ENCODE measurements around the gene SLC38A8. TPM values are rescaled to one million over a fixed set of nuclear protein-coding genes. Genes with fewer than 3 reads are reported as not detected.

The SLC38A8 gene
- total RNA-seq, 4 donors from 2014 or later: not detected

- in situ Hi-C loops (cut with MboI; ENCODE audit: low pct_ligation_motif_present in 1 of 4, low pct_unique_long_range_greater_than_20kb in 1 of 4, low sequenced_read_pairs in 3 of 4) (loop anchor here (10.0 to 25.0 kb wide), 3 partner anchors 105 to 255 kb away; partner anchors contain the start of genes HSBP1 (in 3 of the 4), NECAB2 (in 3 of the 4) and OSGIN1 (in 3 of the 4)), intact Hi-C loops (cut with DNase I; ENCODE audit: low total_unique reads) (loop anchor here (10.0 kb wide), 1 partner anchor 243 kb away; no protein-coding TSS in a partner anchor)
- H3K9me3 ChIP-seq: no peaks in the 10 kb centered on the region
- peaks cover 0 to 85% (median 30%) of the 10 kb centered on the region in 4 donors for H3K36me3 ChIP-seq
- no peak overlapping the region for H3K4me3 ChIP-seq
- H3K27ac ChIP-seq: no peak overlapping the region
- WGBS, 2 donors (ENCODE audit: low coverage in 1 of 2): 90 to 100% methylated on average over 7 to 9 of the region's 9 CpGs
- no peaks in the 10 kb centered on the region for H3K4me1 ChIP-seq
- TF ChIP-seq, protein P1, sequence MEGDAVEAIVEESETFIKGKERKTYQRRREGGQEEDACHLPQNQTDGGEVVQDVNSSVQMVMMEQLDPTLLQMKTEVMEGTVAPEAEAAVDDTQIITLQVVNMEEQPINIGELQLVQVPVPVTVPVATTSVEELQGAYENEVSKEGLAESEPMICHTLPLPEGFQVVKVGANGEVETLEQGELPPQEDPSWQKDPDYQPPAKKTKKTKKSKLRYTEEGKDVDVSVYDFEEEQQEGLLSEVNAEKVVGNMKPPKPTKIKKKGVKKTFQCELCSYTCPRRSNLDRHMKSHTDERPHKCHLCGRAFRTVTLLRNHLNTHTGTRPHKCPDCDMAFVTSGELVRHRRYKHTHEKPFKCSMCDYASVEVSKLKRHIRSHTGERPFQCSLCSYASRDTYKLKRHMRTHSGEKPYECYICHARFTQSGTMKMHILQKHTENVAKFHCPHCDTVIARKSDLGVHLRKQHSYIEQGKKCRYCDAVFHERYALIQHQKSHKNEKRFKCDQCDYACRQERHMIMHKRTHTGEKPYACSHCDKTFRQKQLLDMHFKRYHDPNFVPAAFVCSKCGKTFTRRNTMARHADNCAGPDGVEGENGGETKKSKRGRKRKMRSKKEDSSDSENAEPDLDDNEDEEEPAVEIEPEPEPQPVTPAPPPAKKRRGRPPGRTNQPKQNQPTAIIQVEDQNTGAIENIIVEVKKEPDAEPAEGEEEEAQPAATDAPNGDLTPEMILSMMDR (IDR thresholded peaks at IDR 0.05): no peak
- no peak for TF ChIP-seq POLR2A (IDR thresholded peaks at IDR 0.05)
- TF ChIP-seq EP300 (IDR thresholded peaks at IDR 0.05; ENCODE audit: low read depth): no peak
- TF ChIP-seq POLR2AphosphoS5 (IDR thresholded peaks at IDR 0.05): no peak
- DNase-seq: no peak
- H3K27me3 ChIP-seq: no peaks in the 10 kb centered on the region
Measured at GRCh38 chr16:84067640-84068039, 25.0 kb upstream of the SLC38A8 start.

DNA sequence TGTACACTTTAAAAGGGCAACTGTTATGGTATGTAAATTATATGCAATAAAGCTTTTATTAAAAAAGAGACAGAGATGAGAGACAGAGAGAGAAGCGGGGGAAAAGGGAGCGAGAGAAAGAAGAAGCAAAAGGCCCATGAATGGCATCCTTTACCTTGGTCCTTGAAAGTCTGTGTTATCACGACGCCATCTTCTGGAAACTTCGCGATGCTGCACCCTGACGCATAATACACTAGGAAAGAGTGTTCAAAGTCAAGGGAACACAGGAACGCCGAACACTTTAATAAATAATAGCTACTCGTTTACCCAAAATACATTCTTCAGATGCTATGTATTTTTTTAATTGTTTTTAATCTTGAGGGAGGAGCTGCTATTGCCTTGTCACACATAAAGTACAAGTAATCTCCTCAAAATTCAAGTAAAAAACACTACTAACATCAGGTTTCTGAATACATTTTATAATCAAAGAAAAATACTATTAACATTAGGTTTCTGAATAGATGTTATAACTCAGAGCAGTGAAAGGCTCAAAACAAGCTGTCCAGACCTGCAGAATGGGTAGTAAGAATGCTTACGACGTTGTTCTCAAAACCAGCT lies 23.0 kb upstream of the SLC38A8 start:
- 44 to 48% methylated on average over 12 of the region's 12 CpGs for WGBS, 2 donors (ENCODE audit: low coverage in 1 of 2)
- intact Hi-C loops (cut with DNase I; ENCODE audit: low total_unique reads) (loop anchor here (10.0 kb wide), 1 partner anchor 241 kb away; no protein-coding TSS in a partner anchor), in situ Hi-C loops (cut with MboI; ENCODE audit: low pct_ligation_motif_present in 1 of 4, low pct_unique_long_range_greater_than_20kb in 1 of 4, low sequenced_read_pairs in 3 of 4) (loop anchor here (10.0 to 25.0 kb wide), 3 partner anchors 103 to 253 kb away; partner anchors contain the start of genes HSBP1 (in 3 of the 4), NECAB2 (in 3 of the 4) and OSGIN1 (in 3 of the 4))
- no peaks in the 10 kb centered on the region for H3K27me3 ChIP-seq
- H3K36me3 ChIP-seq: peaks cover 0 to 86% (median 34%) of the 10 kb centered on the region in 4 donors
- TF ChIP-seq POLR2AphosphoS5 (IDR thresholded peaks at IDR 0.05) (no peak), EP300 (IDR thresholded peaks at IDR 0.05; ENCODE audit: low read depth) (no peak), POLR2A (IDR thresholded peaks at IDR 0.05) (no peak)
- TF ChIP-seq, protein P1 (IDR thresholded peaks at IDR 0.05): peak; percentile 46 to 65 (median 61)
- no peaks in the 10 kb centered on the region for H3K9me3 ChIP-seq
- peak; percentile 46 for DNase-seq
- no peak overlapping the region for H3K27ac ChIP-seq
- no peak overlapping the region for H3K4me3 ChIP-seq
- H3K4me1 ChIP-seq: no peaks in the 10 kb centered on the region

DNA sequence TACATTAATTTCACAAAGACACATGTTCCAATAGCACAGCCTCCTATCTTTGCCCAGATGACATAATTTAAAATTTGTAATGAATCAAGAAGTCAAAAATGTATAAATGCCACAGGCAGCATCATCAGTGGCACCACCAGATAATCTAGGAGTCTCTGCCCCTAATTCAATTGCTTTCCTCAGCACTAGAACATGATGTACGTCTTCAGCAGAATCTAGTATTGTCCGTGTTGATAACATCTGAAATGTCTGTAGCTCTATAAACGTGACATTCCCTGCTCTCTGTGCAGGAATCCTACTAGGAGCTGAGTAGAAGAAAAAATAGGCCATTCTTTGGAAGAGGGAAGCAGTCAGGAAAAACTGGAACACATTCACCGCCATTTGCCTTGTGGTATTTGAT lies 21.4 kb upstream of the SLC38A8 start:
- Histone ChIP-seq H3K27ac (no peak overlapping the region), H3K9me3 (no peaks in the 10 kb centered on the region), H3K36me3 (peaks cover 0 to 78% (median 34%) of the 10 kb centered on the region in 4 donors), H3K27me3 (no peaks in the 10 kb centered on the region), H3K4me1 (no peaks in the 10 kb centered on the region), H3K4me3 (no peak overlapping the region)
- in situ Hi-C loops (cut with MboI; ENCODE audit: low pct_ligation_motif_present in 1 of 4, low pct_unique_long_range_greater_than_20kb in 1 of 4, low sequenced_read_pairs in 3 of 4) (loop anchor here (10.0 to 25.0 kb wide), 3 partner anchors 102 to 252 kb away; partner anchors contain the start of genes HSBP1 (in 3 of the 4), NECAB2 (in 3 of the 4) and OSGIN1 (in 3 of the 4)), intact Hi-C loops (cut with DNase I; ENCODE audit: low total_unique reads) (loop anchor here (5.0 to 10.0 kb wide), 2 partner anchors 102 to 239 kb away; no protein-coding TSS in a partner anchor)
- no peak for TF ChIP-seq POLR2AphosphoS5 (IDR thresholded peaks at IDR 0.05)
- TF ChIP-seq POLR2A (IDR thresholded peaks at IDR 0.05): no peak
- TF ChIP-seq EP300 (IDR thresholded peaks at IDR 0.05; ENCODE audit: low read depth): no peak
- 93 to 95% methylated on average over 4 of the region's 4 CpGs for WGBS, 2 donors (ENCODE audit: low coverage in 1 of 2)
- no peak for DNase-seq

DNA sequence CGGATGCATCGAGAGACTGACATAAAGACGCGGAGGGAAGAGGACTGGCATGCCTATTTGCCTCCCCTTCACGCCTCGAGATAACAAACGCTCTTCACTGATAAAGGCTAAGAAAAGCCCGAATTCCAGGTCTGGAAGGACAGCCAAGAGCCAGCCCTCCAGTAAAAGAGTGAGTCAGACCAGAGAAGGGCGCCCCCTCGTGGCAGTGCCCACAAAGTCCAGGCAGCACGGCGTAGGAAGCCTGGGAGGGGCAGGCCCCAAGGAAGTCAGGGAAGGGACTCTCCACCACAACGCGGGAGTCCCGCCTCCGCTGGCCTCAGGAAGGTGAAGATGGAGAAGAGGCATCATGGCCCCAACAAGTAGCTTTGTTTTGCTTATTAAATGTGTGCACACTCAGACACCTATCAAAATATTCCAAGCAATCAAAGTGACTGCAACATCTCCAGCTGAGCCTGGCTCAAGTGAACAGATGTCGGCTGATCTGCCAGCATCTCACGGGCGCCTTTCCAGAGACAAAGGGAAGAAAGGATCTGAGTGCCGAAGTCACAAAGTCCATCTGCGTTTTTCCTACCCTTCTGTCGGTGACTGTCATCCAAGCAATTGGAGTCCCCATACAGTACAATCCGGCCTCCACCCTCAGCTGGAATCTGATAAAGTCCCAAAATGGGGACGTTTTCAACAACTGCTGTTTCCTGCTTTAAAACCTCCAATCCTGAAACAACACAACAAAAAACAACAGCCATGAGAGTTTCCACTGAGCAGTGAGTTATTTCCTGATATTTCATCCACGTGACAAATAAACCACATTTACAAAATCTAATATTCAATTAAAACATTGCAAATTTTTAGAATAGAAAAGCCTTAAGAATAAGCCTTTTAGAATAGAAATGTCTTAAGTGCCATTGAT lies 20.4 kb upstream of the SLC38A8 start:
- peak; percentile 70 for DNase-seq
- no peaks in the 10 kb centered on the region for H3K9me3 ChIP-seq
- H3K4me3 ChIP-seq: no peak overlapping the region
- peaks cover 0 to 84% (median 34%) of the 10 kb centered on the region in 4 donors for H3K36me3 ChIP-seq
- H3K27me3 ChIP-seq: no peaks in the 10 kb centered on the region
- no peak overlapping the region for H3K27ac ChIP-seq
- 62 to 79% methylated on average over 10 to 25 of the region's 25 CpGs for WGBS, 2 donors (ENCODE audit: low coverage in 1 of 2)
- intact Hi-C loops (cut with DNase I; ENCODE audit: low total_unique reads) (loop anchor here (5.0 to 10.0 kb wide), 2 partner anchors 101 to 238 kb away; no protein-coding TSS in a partner anchor), in situ Hi-C loops (cut with MboI; ENCODE audit: low pct_ligation_motif_present in 1 of 4, low pct_unique_long_range_greater_than_20kb in 1 of 4, low sequenced_read_pairs in 3 of 4) (loop anchor here (10.0 to 25.0 kb wide), 3 partner anchors 101 to 251 kb away; partner anchors contain the start of genes HSBP1 (in 3 of the 4), NECAB2 (in 3 of the 4) and OSGIN1 (in 3 of the 4))
- no peaks in the 10 kb centered on the region for H3K4me1 ChIP-seq
- TF ChIP-seq, protein P1 (IDR thresholded peaks at IDR 0.05): peak; percentile 72 to 85 (median 84)
- no peak for TF ChIP-seq EP300 (IDR thresholded peaks at IDR 0.05; ENCODE audit: low read depth)
